Esophagus (tissue), 2 donors: ENCODE measurements around the gene STRN4. TPM values are rescaled to one million over a fixed set of nuclear protein-coding genes. Genes with fewer than 3 reads are reported as not detected.

ENCODE experiments used
- H3K27ac ChIP-seq, 2 donors: one replicate each; pipeline ENCODE4 v1.5.1; 2013; ENCODE audit warnings: low read depth in 2 of 2, mild to moderate bottlenecking in 2 of 2, inconsistent platforms in 1 of 2, low read length in 1 of 2, moderate library complexity in 1 of 2
- H3K27me3 ChIP-seq, 2 donors: one replicate each; pipeline ENCODE4 v1.6.1; 2013; ENCODE audit warnings: low read length in 2 of 2, control low read depth in 1 of 2, mild to moderate bottlenecking in 1 of 2; ENCODE audit not compliant: insufficient read depth in 2 of 2, control insufficient read depth in 1 of 2
- H3K36me3 ChIP-seq, 2 donors: one replicate each; pipeline ENCODE4 v1.6.1; 2013; ENCODE audit warnings: low read length in 1 of 2; ENCODE audit not compliant: control insufficient read depth in 2 of 2, insufficient read depth in 2 of 2
- H3K4me1 ChIP-seq, 2 donors: one replicate each; pipeline ENCODE4 v1.6.1; 2013; ENCODE audit warnings: low read length in 1 of 2; ENCODE audit not compliant: control insufficient read depth in 2 of 2, insufficient read depth in 2 of 2
- H3K4me3 ChIP-seq, 2 donors: one replicate each; pipeline ENCODE4 v1.5.1; 2013; ENCODE audit warnings: low read length in 2 of 2, mild to moderate bottlenecking in 2 of 2, low read depth in 1 of 2, moderate library complexity in 1 of 2
- H3K9me3 ChIP-seq, 2 donors: one replicate each; pipeline ENCODE4 v1.6.1; 2013; ENCODE audit warnings: mild to moderate bottlenecking in 2 of 2, low read depth in 1 of 2, low read length in 1 of 2, moderate library complexity in 1 of 2; ENCODE audit not compliant: control insufficient read depth in 2 of 2, insufficient read depth in 1 of 2
- WGBS, 2 donors: extraction: QIAGEN DNeasy Blood & Tissue Kit; methylation state at CpG; one replicate each; pipeline ENCODE4 v1.1.7; 2013; 5-methylcytosine and 5-hydroxymethylcytosine counted together
- polyA plus RNA-seq, 2 donors: library from polyadenylated mRNA; stranded (reverse); fragments of 200-250 nt; gene quantifications; one replicate each; pipeline ENCODE4 v1.2.3, GENCODE V29; 2013
- donor health status: healthy with polysubstance abuse.
- donor health status: Bipolar disorder and iron deficiency.

STRN4 gene
- polyA plus RNA-seq, 2 donors, result 53.2 to 55.6 TPM

GRCh38 chr19:46722004-46722380 lies 24.3 kb downstream of the STRN4 start:
- no peaks in the 10 kb centered on the region for H3K9me3 ChIP-seq
- WGBS, 2 donors, result 78 to 83% methylated on average over 17 of the region's 17 CpGs
- H3K4me3 ChIP-seq, result no peak overlapping the region
- peaks cover 27 to 70% of the 10 kb centered on the region in 2 donors for H3K36me3 ChIP-seq
- peaks cover 0 to 10% of the 10 kb centered on the region in 2 donors for H3K4me1 ChIP-seq
- no peaks in the 10 kb centered on the region for H3K27me3 ChIP-seq
- peak overlapping the region in 1 of 2 donors; percentile 13 for H3K27ac ChIP-seq

GRCh38 chr19:46721269-46722003 lies 24.8 kb downstream of the STRN4 start:
- WGBS, 2 donors, result 85% methylated on average over 16 of the region's 16 CpGs
- Histone ChIP-seq H3K36me3 (peaks cover 23 to 65% of the 10 kb centered on the region in 2 donors), H3K9me3 (no peaks in the 10 kb centered on the region), H3K4me1 (peaks cover 0 to 10% of the 10 kb centered on the region in 2 donors), H3K4me3 (no peak overlapping the region), H3K27ac (peak overlapping the region in 1 of 2 donors; percentile 20), H3K27me3 (no peaks in the 10 kb centered on the region)

- WGBS, 2 donors, result 91 to 92% methylated on average over 22 of the region's 22 CpGs
- Histone ChIP-seq H3K27me3 (no peaks in the 10 kb centered on the region), H3K4me3 (no peak overlapping the region), H3K36me3 (peaks cover 19 to 59% of the 10 kb centered on the region in 2 donors), H3K4me1 (peaks cover 0 to 10% of the 10 kb centered on the region in 2 donors), H3K27ac (peak overlapping the region in 1 of 2 donors; percentile 20), H3K9me3 (no peaks in the 10 kb centered on the region)
These were observed 25.6 kb downstream of the STRN4 start for GRCh38 chr19:46720503-46721239.

- no peaks in the 10 kb centered on the region for H3K9me3 ChIP-seq
- no peak overlapping the region for H3K27ac ChIP-seq
- no peak overlapping the region for H3K4me3 ChIP-seq
- peaks cover 14 to 51% of the 10 kb centered on the region in 2 donors for H3K36me3 ChIP-seq
- 78% methylated on average over 24 to 25 of the region's 25 CpGs for WGBS, 2 donors
- peaks cover 0 to 10% of the 10 kb centered on the region in 2 donors for H3K4me1 ChIP-seq
- H3K27me3 ChIP-seq, result no peaks in the 10 kb centered on the region
These were observed 26.4 kb downstream of the STRN4 start for GRCh38 chr19:46719629-46720502.

- Histone ChIP-seq H3K9me3 (no peaks in the 10 kb centered on the region), H3K27ac (peak overlapping the region; percentile 8 to 92), H3K36me3 (peaks cover 7 to 44% of the 10 kb centered on the region in 2 donors), H3K4me1 (peaks cover 0 to 10% of the 10 kb centered on the region in 2 donors), H3K4me3 (no peak overlapping the region), H3K27me3 (no peaks in the 10 kb centered on the region)
- WGBS, 2 donors, result 76 to 77% methylated on average over 15 of the region's 15 CpGs
These were observed 27.2 kb downstream of the STRN4 start for GRCh38 chr19:46718934-46719622.

GRCh38 chr19:46718157-46718933 lies 27.9 kb downstream of the STRN4 start:
- H3K27me3 ChIP-seq, result no peaks in the 10 kb centered on the region
- peak overlapping the region in 1 of 2 donors; percentile 77 for H3K4me3 ChIP-seq
- no peaks in the 10 kb centered on the region for H3K9me3 ChIP-seq
- peaks cover 0 to 10% of the 10 kb centered on the region in 2 donors for H3K4me1 ChIP-seq
- H3K36me3 ChIP-seq, result peaks cover 7 to 39% of the 10 kb centered on the region in 2 donors
- WGBS, 2 donors, result 49 to 51% methylated on average over 17 of the region's 17 CpGs
- H3K27ac ChIP-seq, result peak overlapping the region; percentile 92 to 95

GRCh38 chr19:46717716-46718143 lies 28.5 kb downstream of the STRN4 start:
- H3K27me3 ChIP-seq, result no peaks in the 10 kb centered on the region
- H3K27ac ChIP-seq, result peak overlapping the region; percentile 92 to 95
- H3K36me3 ChIP-seq, result peaks cover 7 to 33% of the 10 kb centered on the region in 2 donors
- peaks cover 0 to 10% of the 10 kb centered on the region in 2 donors for H3K4me1 ChIP-seq
- WGBS, 2 donors, result 14 to 17% methylated on average over 9 of the region's 9 CpGs
- peak overlapping the region; percentile 63 to 77 for H3K4me3 ChIP-seq
- no peaks in the 10 kb centered on the region for H3K9me3 ChIP-seq

- H3K4me3 ChIP-seq, result peak within 1 kb of the TSS; percentile 63 to 77
- H3K27me3 ChIP-seq, result no peaks in the 10 kb centered on the region
- peaks cover 6 to 27% of the 10 kb centered on the region in 2 donors for H3K36me3 ChIP-seq
- no peaks in the 10 kb centered on the region for H3K9me3 ChIP-seq
- H3K27ac ChIP-seq, result peak within 1 kb of the TSS; percentile 92 to 95
- 1% methylated on average over 51 to 52 of the region's 52 CpGs for WGBS, 2 donors
- peaks cover 0 to 10% of the 10 kb centered on the region in 2 donors for H3K4me1 ChIP-seq
These were observed 29.1 kb downstream of the STRN4 start, which contains the start of gene PRKD2 for GRCh38 chr19:46717034-46717715. Gene PRKD2 (minus strand): TSS chr19:46717114. CDS start chr19:46716370, 744 bp downstream.
